ENCODE measurements around the gene PRSS23.

DNA sequence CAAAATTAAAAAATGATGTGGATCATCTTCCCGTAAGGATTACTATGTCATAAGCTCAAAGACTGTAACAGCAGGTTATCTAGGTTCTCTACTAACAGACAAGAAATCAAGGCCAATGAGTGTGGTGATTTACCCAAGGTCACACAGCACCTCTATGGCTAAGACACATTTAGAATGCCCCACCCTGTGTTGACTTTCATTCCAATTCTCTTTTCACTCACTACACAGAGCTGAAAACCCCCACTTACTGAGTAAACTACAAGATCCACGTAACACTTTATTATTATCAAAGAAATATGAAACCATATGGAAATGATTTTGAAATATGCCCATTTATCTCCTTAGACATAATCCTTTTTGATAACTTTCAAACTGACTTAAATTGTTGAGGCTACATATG lies 4.8 kb upstream of the PRSS23 start:
- TF ChIP-seq, protein P1, sequence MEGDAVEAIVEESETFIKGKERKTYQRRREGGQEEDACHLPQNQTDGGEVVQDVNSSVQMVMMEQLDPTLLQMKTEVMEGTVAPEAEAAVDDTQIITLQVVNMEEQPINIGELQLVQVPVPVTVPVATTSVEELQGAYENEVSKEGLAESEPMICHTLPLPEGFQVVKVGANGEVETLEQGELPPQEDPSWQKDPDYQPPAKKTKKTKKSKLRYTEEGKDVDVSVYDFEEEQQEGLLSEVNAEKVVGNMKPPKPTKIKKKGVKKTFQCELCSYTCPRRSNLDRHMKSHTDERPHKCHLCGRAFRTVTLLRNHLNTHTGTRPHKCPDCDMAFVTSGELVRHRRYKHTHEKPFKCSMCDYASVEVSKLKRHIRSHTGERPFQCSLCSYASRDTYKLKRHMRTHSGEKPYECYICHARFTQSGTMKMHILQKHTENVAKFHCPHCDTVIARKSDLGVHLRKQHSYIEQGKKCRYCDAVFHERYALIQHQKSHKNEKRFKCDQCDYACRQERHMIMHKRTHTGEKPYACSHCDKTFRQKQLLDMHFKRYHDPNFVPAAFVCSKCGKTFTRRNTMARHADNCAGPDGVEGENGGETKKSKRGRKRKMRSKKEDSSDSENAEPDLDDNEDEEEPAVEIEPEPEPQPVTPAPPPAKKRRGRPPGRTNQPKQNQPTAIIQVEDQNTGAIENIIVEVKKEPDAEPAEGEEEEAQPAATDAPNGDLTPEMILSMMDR (IDR thresholded peaks at IDR 0.05; ENCODE audit: low read depth, low read length, poor library complexity, severe bottlenecking) = no peak
- no peak for TF ChIP-seq EZH2phosphoT487 (IDR thresholded peaks at IDR 0.05; ENCODE audit: borderline replicate concordance, low read length)
